Iris pigment epithelial cell (primary cell): ENCODE data around the gene ARID1B.

ENCODE experiments used
- DNase-seq: peaks from one replicate; pipeline ENCODE4 v3.0.0-alpha.2; 2011; ENCODE audit warnings: low read depth

The ARID1B gene

GRCh38 chr6:157099912-157100593 lies 322.9 kb downstream of the ARID1B start:
- DNase-seq = no peak

- DNase-seq = no peak
Observed at GRCh38 chr6:157101166-157101565, 324.0 kb downstream of the ARID1B start.

- DNase-seq = no peak
Observed at GRCh38 chr6:157104803-157105202, 327.6 kb downstream of the ARID1B start.

GRCh38 chr6:157106487-157106886 lies 329.3 kb downstream of the ARID1B start:
- DNase-seq = peak; percentile 83

- no peak for DNase-seq
Observed at GRCh38 chr6:157107571-157107914, 330.4 kb downstream of the ARID1B start.

GRCh38 chr6:157107915-157108651 lies 330.9 kb downstream of the ARID1B start:
- DNase-seq = peak; percentile 97

- no peak for DNase-seq
Observed at GRCh38 chr6:157108923-157109322, 331.7 kb downstream of the ARID1B start.

- DNase-seq = peak; percentile 75
Observed at GRCh38 chr6:157110607-157111006, 333.4 kb downstream of the ARID1B start.

- DNase-seq = no peak
Observed at GRCh38 chr6:157113389-157113788, 336.2 kb downstream of the ARID1B start.

- no peak for DNase-seq
Observed at GRCh38 chr6:157116426-157116825, 339.2 kb downstream of the ARID1B start.

GRCh38 chr6:157117431-157118095 lies 340.4 kb downstream of the ARID1B start:
- DNase-seq = no peak

- DNase-seq = no peak
Observed at GRCh38 chr6:157119502-157120027, 342.4 kb downstream of the ARID1B start.

- DNase-seq = no peak
Observed at GRCh38 chr6:157120534-157121232, 343.5 kb downstream of the ARID1B start.

GRCh38 chr6:157121897-157122296 lies 344.7 kb downstream of the ARID1B start:
- DNase-seq = no peak

- no peak for DNase-seq
Observed at GRCh38 chr6:157123234-157123633, 346.1 kb downstream of the ARID1B start.

- no peak for DNase-seq
Observed at GRCh38 chr6:157124485-157125254, 347.5 kb downstream of the ARID1B start.

- DNase-seq = no peak
Observed at GRCh38 chr6:157125531-157125930, 348.4 kb downstream of the ARID1B start.

GRCh38 chr6:157126183-157127098 lies 349.3 kb downstream of the ARID1B start:
- no peak for DNase-seq

GRCh38 chr6:157128235-157128775 lies 351.1 kb downstream of the ARID1B start:
- DNase-seq = no peak

GRCh38 chr6:157131250-157131649 lies 354.1 kb downstream of the ARID1B start:
- DNase-seq = no peak
